GM12878 (cell line): ENCODE measurements around the gene XCR1. TPM values are rescaled to one million over a fixed set of nuclear protein-coding genes. Genes with fewer than 3 reads are reported as not detected.

ENCODE experiments used
- ATAC-seq: fragments of 200-7000 bp; cut with Tn5 transposase; 3 replicates; pipeline ENCODE4 v1.9.1; 2020; ENCODE audit warnings: mild to moderate bottlenecking, moderate library complexity
- BruUV-seq: library from RNA; stranded (reverse); fragments of 400-500 nt; replicated peaks from 2 replicates; lab custom pipeline; 2021; lab: Mats Ljungman, UMichigan
- CTCF ChIA-PET: fragments of 300-600 bp; sonication (Branson Sonifier 250); formaldehyde crosslinking; extraction: SDS; loops from one replicate; lab custom pipeline; 2021; ENCODE audit warnings: inconsistent platforms; lab: Yijun Ruan, JAX
- POLR2A ChIA-PET: fragments of 350-600 bp; formaldehyde crosslinking; extraction: SDS; loops from one replicate; lab custom pipeline; 2021; ENCODE audit warnings: inconsistent platforms; lab: Charles Lee
- RAD21 ChIA-PET: fragments of 300-600 bp; sonication (Branson Sonifier 250); formaldehyde crosslinking; loops from one replicate; lab custom pipeline; 2023; ENCODE audit warnings: antibody characterized with exemption; ENCODE audit not compliant: unreplicated experiment; lab: Charles Lee
- SMC1A ChIA-PET: fragments of 300-600 bp; sonication (Branson Sonifier 250); formaldehyde crosslinking; loops from one replicate; lab custom pipeline; 2023; ENCODE audit not compliant: unreplicated experiment, uncharacterized antibody; lab: Charles Lee
- DNase-seq: peaks from one replicate; pipeline ENCODE4 v3.0.0-alpha.2; 2011; ENCODE audit warnings: low read depth, low spot score
- FAIRE-seq: peaks from 3 replicates; lab custom pipeline; 2011; peaks lifted over from hg19 to GRCh38; lab: Jason Lieb, UNC
- H2AFZ ChIP-seq: 2 replicates; pipeline ENCODE4 v1.6.0; 2011; ENCODE audit warnings: low read depth, low read length, control low read depth; ENCODE audit not compliant: control insufficient read depth
- H3K27ac ChIP-seq: 2 replicates; pipeline ENCODE4 v1.5.1; 2011; ENCODE audit warnings: control low read depth; ENCODE audit not compliant: control insufficient read depth, insufficient read depth
- H3K27me3 ChIP-seq, 2 experiments: replicated peaks in 1 of 2; 2 replicates each; pipeline versions ENCODE4 v1.6.0 to v1.6.1; 2011; ENCODE audit warnings: low read length in 1 of 2; ENCODE audit not compliant: control insufficient read depth in 2 of 2, insufficient read depth in 2 of 2
- H3K36me3 ChIP-seq, 2 experiments: 2 replicates each; pipeline ENCODE4 v1.5.1; 2011; ENCODE audit warnings: low read length in 1 of 2; ENCODE audit not compliant: control insufficient read depth in 2 of 2, insufficient read depth in 2 of 2
- H3K4me1 ChIP-seq: 2 replicates; pipeline ENCODE4 v1.6.1; 2011; ENCODE audit warnings: mild to moderate bottlenecking, low read length, moderate library complexity, mixed read lengths; ENCODE audit not compliant: control insufficient read depth, insufficient read depth
- H3K4me2 ChIP-seq: 2 replicates; pipeline ENCODE4 v1.6.0; 2011; ENCODE audit warnings: control low read depth; ENCODE audit not compliant: control insufficient read depth, insufficient read depth
- H3K4me3 ChIP-seq: fragments of 200-600 bp; sonication (generic); 2 replicates; pipeline ENCODE4 v1.5.1; 2016
- H3K79me2 ChIP-seq: 2 replicates; pipeline ENCODE4 v1.6.0; 2011; ENCODE audit warnings: low read length; ENCODE audit not compliant: control insufficient read depth, insufficient read depth
- H3K9ac ChIP-seq: 2 replicates; pipeline ENCODE4 v1.8.0; 2011; ENCODE audit warnings: low read length, control low read depth, mixed read lengths; ENCODE audit not compliant: control insufficient read depth, insufficient read depth
- H3K9me3 ChIP-seq: replicated peaks from 3 replicates; pipeline ENCODE4 v1.5.1; 2011; ENCODE audit warnings: mild to moderate bottlenecking, low read length; ENCODE audit not compliant: control insufficient read depth, insufficient read depth
- H4K20me1 ChIP-seq: 2 replicates; pipeline ENCODE4 v1.6.0; 2011; ENCODE audit not compliant: control insufficient read depth, insufficient read depth
- CBFB ChIP-seq: IDR thresholded peaks from 2 replicates; pipeline ENCODE4 v1.6.1; 2016; ENCODE audit warnings: antibody characterized with exemption, low read depth
- CREB1 ChIP-seq: IDR thresholded peaks from 2 replicates; pipeline ENCODE4 v1.6.1; 2012; ENCODE audit warnings: low read depth, mild to moderate bottlenecking, inconsistent platforms
- CREM ChIP-seq: IDR thresholded peaks from 2 replicates; pipeline ENCODE4 v1.6.1; 2014; ENCODE audit warnings: antibody characterized with exemption, low read depth
- HCFC1 ChIP-seq: fragments of 150-350 bp; IDR thresholded peaks from 2 replicates; pipeline ENCODE4 v1.6.1; 2014; ENCODE audit warnings: low read length
- IKZF1 ChIP-seq: fragments of 450-650 bp; conservative IDR thresholded peaks from 2 replicates; pipeline ENCODE4 v1.6.1; 2017; ENCODE audit warnings: antibody characterized with exemption, mild to moderate bottlenecking
- IRF4 ChIP-seq: IDR thresholded peaks from 2 replicates; pipeline ENCODE4 v1.6.1; 2011; ENCODE audit warnings: low read depth, low read length
- RAD21 ChIP-seq: IDR thresholded peaks from 2 replicates; pipeline ENCODE4 v1.6.1; 2011; ENCODE audit warnings: mild to moderate bottlenecking, low read depth, low read length, moderate library complexity; ENCODE audit not compliant: insufficient read depth
- RCOR1 ChIP-seq: conservative IDR thresholded peaks from 2 replicates; pipeline ENCODE4 v1.6.1; 2012; ENCODE audit warnings: low read depth, low read length, improper control_type of control experiment
- SMAD1 ChIP-seq: fragments of 450-650 bp; IDR thresholded peaks from 2 replicates; pipeline ENCODE4 v1.6.1; 2018; ENCODE audit warnings: mild to moderate bottlenecking, low read depth; ENCODE audit not compliant: partially characterized antibody
- SREBF1 ChIP-seq: IDR thresholded peaks from 2 replicates; pipeline ENCODE4 v1.6.1; 2012; ENCODE audit warnings: mild to moderate bottlenecking, low read length
- ZNF207 ChIP-seq: fragments of 450-650 bp; IDR thresholded peaks from 2 replicates; pipeline ENCODE4 v1.6.1; 2014; ENCODE audit warnings: antibody characterized with exemption, mild to moderate bottlenecking, borderline replicate concordance
- ZNF274 ChIP-seq: IDR thresholded peaks from one replicate; pipeline ENCODE4 v1.8.0; 2011; ENCODE audit not compliant: insufficient read length, insufficient read depth
- ZNF622 ChIP-seq: fragments of 450-650 bp; IDR thresholded peaks from 2 replicates; pipeline ENCODE4 v1.6.1; 2017; ENCODE audit warnings: mild to moderate bottlenecking, inconsistent platforms
- ZSCAN29 ChIP-seq: fragments of 450-650 bp; IDR thresholded peaks from 2 replicates; pipeline ENCODE4 v1.6.1; 2017; ENCODE audit warnings: mild to moderate bottlenecking, moderate library complexity
- WGBS: methylation state at CpG from one replicate; pipeline ENCODE4 v1.1.6; 2016; ENCODE audit warnings: low lambda C conversion rate; ENCODE audit not compliant: insufficient replicate concordance, insufficient coverage; ENCODE audit errors: missing lambda C conversion rate; 5-methylcytosine and 5-hydroxymethylcytosine counted together
- in situ Hi-C: fragments of 300-500 bp; cut with MboI; formaldehyde crosslinking; loops from 9 replicates; pipeline ENCODE4 v1.14.3; 2018; ENCODE audit warnings: mixed read lengths
- intact Hi-C: fragments of 100-400 bp; cut with micrococcal nuclease; formaldehyde crosslinking; loops from one replicate; pipeline ENCODE4 v1.14.2; 2022; ENCODE audit not compliant: unreplicated experiment
- polyA plus RNA-seq, 11 experiments: library from polyadenylated mRNA; depleted of rRNA in 4 of 11; unstranded in 6 of 11; stranded (reverse) in 5 of 11; fragments of >200 nt; fragmentation: Nextera tagmentation in 4 of 11; fragmentation: Illumina TruSeq in 1 of 11; extraction: Ambion mirVana in 4 of 11; extraction: Trizol in 1 of 11; gene quantifications; 1 replicate in 1 of 11; 2 replicates in 10 of 11; pipeline versions ENCODE4 v1.2.1 to v1.2.3, GENCODE V29; 2011 to 2016; ENCODE audit warnings: inconsistent platforms in 2 of 11, missing spikeins in 2 of 11, low read depth in 1 of 11
- total RNA-seq, 4 experiments: library from RNA; depleted of rRNA in 3 of 4; stranded (reverse); fragments of >200 nt in 3 of 4; fragmentation: Illumina TruSeq in 1 of 4; extraction: Trizol in 1 of 4; gene quantifications; 2 replicates each; pipeline versions ENCODE4 v1.2.1 to v1.2.3, GENCODE V29; 2013 to 2021
- TF ChIP-seq, protein P1 (sequence below): fragments of 450-650 bp; IDR thresholded peaks from 2 replicates; pipeline ENCODE4 v1.6.1; 2016; ENCODE audit warnings: mild to moderate bottlenecking, moderate library complexity, borderline replicate concordance

The XCR1 gene
- total and polyA plus RNA-seq, 10 of the 15 experiments (the other 5 are each of a cell fraction or from before 2014, with no cell fraction given), result 0.02 to 0.29 (median 0.13) TPM; not detected in 2

DNA sequence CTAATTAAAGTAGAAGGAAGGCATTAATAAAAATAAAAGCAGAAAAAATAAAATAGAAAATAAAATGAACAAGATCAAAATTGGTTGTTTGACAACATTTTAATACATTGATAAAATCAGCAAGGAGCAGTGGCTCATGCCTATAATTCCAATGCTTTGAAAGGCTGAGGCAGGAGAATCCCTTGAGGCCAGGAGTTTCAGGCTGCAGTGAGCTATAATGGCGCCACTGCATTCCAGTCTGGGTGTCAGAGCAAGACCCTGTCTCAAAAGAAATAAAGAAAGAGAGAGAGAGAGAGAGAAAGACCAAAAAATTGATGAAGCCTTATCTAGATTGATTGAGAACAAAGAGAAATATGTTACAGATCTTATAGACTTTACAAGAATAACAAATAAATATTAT is 2.1 kb downstream of the XCR1 start:
- FAIRE-seq (no peak), DNase-seq (no peak), ATAC-seq (no peak)
- ChIA-PET SMC1A (interaction anchor here (1.2 kb wide), 1 partner anchor 24 kb away, joined by 3 read pairs; no protein-coding TSS in a partner anchor), RAD21 (no interaction called here), POLR2A (no interaction called here), CTCF (interaction anchor here (0.6 to 1.2 kb wide), 5 partner anchors 9 to 350 kb away, joined by 3 read pairs; no protein-coding TSS in a partner anchor)
- H3K9ac ChIP-seq, result no peak overlapping the region
- in situ Hi-C loops (no loop called here), intact Hi-C loops (no loop called here)
- no peak overlapping the region for H2AFZ ChIP-seq
- H4K20me1 ChIP-seq, result no peaks in the 10 kb centered on the region
- no peaks in the 10 kb centered on the region for H3K36me3 ChIP-seq
- no TSS peak for BruUV-seq
- H3K79me2 ChIP-seq, result no peaks in the 10 kb centered on the region
- H3K4me1 ChIP-seq, result peaks cover 11% of the 10 kb centered on the region
- no peaks in the 10 kb centered on the region for H3K27me3 ChIP-seq
- TF ChIP-seq ZNF274 (no peak), SREBF1 (no peak), IRF4 (no peak), CBFB (no peak), SMAD1 (no peak), RAD21 (no peak), CREM (no peak), ZNF622 (no peak), RCOR1 (no peak), ZSCAN29 (no peak), HCFC1 (no peak), ZNF207 (no peak), CREB1 (no peak), IKZF1 (no peak)
- TF ChIP-seq, protein P1, sequence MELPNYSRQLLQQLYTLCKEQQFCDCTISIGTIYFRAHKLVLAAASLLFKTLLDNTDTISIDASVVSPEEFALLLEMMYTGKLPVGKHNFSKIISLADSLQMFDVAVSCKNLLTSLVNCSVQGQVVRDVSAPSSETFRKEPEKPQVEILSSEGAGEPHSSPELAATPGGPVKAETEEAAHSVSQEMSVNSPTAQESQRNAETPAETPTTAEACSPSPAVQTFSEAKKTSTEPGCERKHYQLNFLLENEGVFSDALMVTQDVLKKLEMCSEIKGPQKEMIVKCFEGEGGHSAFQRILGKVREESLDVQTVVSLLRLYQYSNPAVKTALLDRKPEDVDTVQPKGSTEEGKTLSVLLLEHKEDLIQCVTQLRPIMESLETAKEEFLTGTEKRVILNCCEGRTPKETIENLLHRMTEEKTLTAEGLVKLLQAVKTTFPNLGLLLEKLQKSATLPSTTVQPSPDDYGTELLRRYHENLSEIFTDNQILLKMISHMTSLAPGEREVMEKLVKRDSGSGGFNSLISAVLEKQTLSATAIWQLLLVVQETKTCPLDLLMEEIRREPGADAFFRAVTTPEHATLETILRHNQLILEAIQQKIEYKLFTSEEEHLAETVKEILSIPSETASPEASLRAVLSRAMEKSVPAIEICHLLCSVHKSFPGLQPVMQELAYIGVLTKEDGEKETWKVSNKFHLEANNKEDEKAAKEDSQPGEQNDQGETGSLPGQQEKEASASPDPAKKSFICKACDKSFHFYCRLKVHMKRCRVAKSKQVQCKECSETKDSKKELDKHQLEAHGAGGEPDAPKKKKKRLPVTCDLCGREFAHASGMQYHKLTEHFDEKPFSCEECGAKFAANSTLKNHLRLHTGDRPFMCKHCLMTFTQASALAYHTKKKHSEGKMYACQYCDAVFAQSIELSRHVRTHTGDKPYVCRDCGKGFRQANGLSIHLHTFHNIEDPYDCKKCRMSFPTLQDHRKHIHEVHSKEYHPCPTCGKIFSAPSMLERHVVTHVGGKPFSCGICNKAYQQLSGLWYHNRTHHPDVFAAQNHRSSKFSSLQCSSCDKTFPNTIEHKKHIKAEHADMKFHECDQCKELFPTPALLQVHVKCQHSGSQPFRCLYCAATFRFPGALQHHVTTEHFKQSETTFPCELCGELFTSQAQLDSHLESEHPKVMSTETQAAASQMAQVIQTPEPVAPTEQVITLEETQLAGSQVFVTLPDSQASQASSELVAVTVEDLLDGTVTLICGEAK, result no peak
- no peak overlapping the region for H3K4me3 ChIP-seq
- 0% methylated on average over 1 of the region's 1 CpG for WGBS
- no peak overlapping the region for H3K4me2 ChIP-seq
- peaks cover 7% of the 10 kb centered on the region for H3K9me3 ChIP-seq
- H3K27ac ChIP-seq, result no peak overlapping the region
